GM13976 (cell line): ENCODE data around the gene NDUFV1.

ENCODE experiments used
- DNase-seq: peaks from one replicate; pipeline ENCODE4 v3.0.0; 2012; ENCODE audit warnings: low spot score
- CTCF ChIP-seq: IDR thresholded peaks from 2 replicates; pipeline ENCODE4 v1.5.1; 2012; ENCODE audit warnings: borderline replicate concordance, mild to moderate bottlenecking; ENCODE audit not compliant: insufficient read depth; ENCODE audit errors: extremely low read depth, missing control alignments, control extremely low read depth
- in situ Hi-C: fragments of 300-500 bp; cut with MboI; formaldehyde crosslinking; loops from one replicate; pipeline ENCODE4 v1.12.0; 2022; ENCODE audit warnings: low sequenced_read_pairs, mixed read lengths, inconsistent platforms; ENCODE audit not compliant: unreplicated experiment

The NDUFV1 gene

GRCh38 chr11:67605231-67606011, 1.3 kb upstream of the NDUFV1 start:
- DNase-seq = no peak
- in situ Hi-C loops = no loop called here
- no peak for TF ChIP-seq CTCF

GRCh38 chr11:67606093-67606491, 644 bp upstream of the NDUFV1 start:
- DNase-seq = no peak
- in situ Hi-C loops = no loop called here
- no peak for TF ChIP-seq CTCF

- TF ChIP-seq CTCF = no peak
- in situ Hi-C loops = no loop called here
- DNase-seq = no peak
These were observed 771 bp downstream of the NDUFV1 start for GRCh38 chr11:67607507-67607906.

GRCh38 chr11:67608486-67608885, 1.8 kb downstream of the NDUFV1 start:
- in situ Hi-C loops = no loop called here
- no peak for DNase-seq
- no peak for TF ChIP-seq CTCF

GRCh38 chr11:67609316-67609715, 2.6 kb downstream of the NDUFV1 start:
- TF ChIP-seq CTCF = no peak
- in situ Hi-C loops = no loop called here
- DNase-seq = no peak

GRCh38 chr11:67610302-67610868, 3.6 kb downstream of the NDUFV1 start:
- DNase-seq = no peak
- in situ Hi-C loops = no loop called here
- TF ChIP-seq CTCF = no peak
